ENCODE results near the gene AK5. TPM values are rescaled to one million over a fixed set of nuclear protein-coding genes. Genes with fewer than 3 reads are reported as not detected.

The AK5 gene
- total RNA-seq (2014; rRNA removed; shearing (Covaris generic); ENCODE audit: low replicate concordance) = 27.7 and 28.7 TPM in 2 replicates

GRCh38 chr1:77281491-77282186 lies at the start of gene AK5:
Gene AK5, plus strand, starts transcription at chr1:77282019. Its CDS starts 295 bp downstream, at chr1:77282314.
- in situ Hi-C loops (cut with HindIII; ENCODE audit: low pct_unique_long_range_greater_than_20kb, low sequenced_read_pairs) = no loop called here
- DNase-seq (ENCODE audit: low read depth) = peak; percentile 60

GRCh38 chr1:77232829-77233228 lies 49.0 kb upstream of the AK5 start:
- DNase-seq (ENCODE audit: low read depth) = no peak
- in situ Hi-C loops (cut with HindIII; ENCODE audit: low pct_unique_long_range_greater_than_20kb, low sequenced_read_pairs) = no loop called here

- in situ Hi-C loops (cut with HindIII; ENCODE audit: low pct_unique_long_range_greater_than_20kb, low sequenced_read_pairs) = no loop called here
- DNase-seq (ENCODE audit: low read depth) = no peak
Observed at GRCh38 chr1:77234096-77234495, 47.7 kb upstream of the AK5 start.

- in situ Hi-C loops (cut with HindIII; ENCODE audit: low pct_unique_long_range_greater_than_20kb, low sequenced_read_pairs) = no loop called here
- no peak for DNase-seq (ENCODE audit: low read depth)
Observed at GRCh38 chr1:77234943-77235342, 46.9 kb upstream of the AK5 start.

- no peak for DNase-seq (ENCODE audit: low read depth)
- in situ Hi-C loops (cut with HindIII; ENCODE audit: low pct_unique_long_range_greater_than_20kb, low sequenced_read_pairs) = no loop called here
Observed at GRCh38 chr1:77238462-77238861, 43.4 kb upstream of the AK5 start.

GRCh38 chr1:77239311-77239710 lies 42.5 kb upstream of the AK5 start:
- in situ Hi-C loops (cut with HindIII; ENCODE audit: low pct_unique_long_range_greater_than_20kb, low sequenced_read_pairs) = no loop called here
- DNase-seq (ENCODE audit: low read depth) = no peak

- no peak for DNase-seq (ENCODE audit: low read depth)
- in situ Hi-C loops (cut with HindIII; ENCODE audit: low pct_unique_long_range_greater_than_20kb, low sequenced_read_pairs) = no loop called here
Observed at GRCh38 chr1:77245830-77246229, 36.0 kb upstream of the AK5 start.

- in situ Hi-C loops (cut with HindIII; ENCODE audit: low pct_unique_long_range_greater_than_20kb, low sequenced_read_pairs) = no loop called here
- DNase-seq (ENCODE audit: low read depth) = no peak
Observed at GRCh38 chr1:77250126-77250525, 31.7 kb upstream of the AK5 start.

GRCh38 chr1:77253211-77253610 lies 28.6 kb upstream of the AK5 start:
- in situ Hi-C loops (cut with HindIII; ENCODE audit: low pct_unique_long_range_greater_than_20kb, low sequenced_read_pairs) = no loop called here
- no peak for DNase-seq (ENCODE audit: low read depth)

GRCh38 chr1:77263708-77264107 lies 18.1 kb upstream of the AK5 start:
- no peak for DNase-seq (ENCODE audit: low read depth)
- in situ Hi-C loops (cut with HindIII; ENCODE audit: low pct_unique_long_range_greater_than_20kb, low sequenced_read_pairs) = no loop called here

- in situ Hi-C loops (cut with HindIII; ENCODE audit: low pct_unique_long_range_greater_than_20kb, low sequenced_read_pairs) = no loop called here
- DNase-seq (ENCODE audit: low read depth) = no peak
Observed at GRCh38 chr1:77265180-77265579, 16.6 kb upstream of the AK5 start.

- in situ Hi-C loops (cut with HindIII; ENCODE audit: low pct_unique_long_range_greater_than_20kb, low sequenced_read_pairs) = no loop called here
Observed at GRCh38 chr1:77267035-77267434, 14.8 kb upstream of the AK5 start.

GRCh38 chr1:77271852-77272580 lies 9.8 kb upstream of the AK5 start:
- peak; percentile 10 for DNase-seq (ENCODE audit: low read depth)

More at GRCh38 chr1:77267035-77267434, 14.8 kb upstream of the AK5 start:
- no peak for DNase-seq (ENCODE audit: low read depth)

GRCh38 chr1:77273891-77274290 lies 7.9 kb upstream of the AK5 start:
- in situ Hi-C loops (cut with HindIII; ENCODE audit: low pct_unique_long_range_greater_than_20kb, low sequenced_read_pairs) = no loop called here
- no peak for DNase-seq (ENCODE audit: low read depth)

More at GRCh38 chr1:77271852-77272580, 9.8 kb upstream of the AK5 start:
- in situ Hi-C loops (cut with HindIII; ENCODE audit: low pct_unique_long_range_greater_than_20kb, low sequenced_read_pairs) = no loop called here

GRCh38 chr1:77275194-77275593 lies 6.6 kb upstream of the AK5 start:
- DNase-seq (ENCODE audit: low read depth) = no peak
- in situ Hi-C loops (cut with HindIII; ENCODE audit: low pct_unique_long_range_greater_than_20kb, low sequenced_read_pairs) = no loop called here

- no peak for DNase-seq (ENCODE audit: low read depth)
- in situ Hi-C loops (cut with HindIII; ENCODE audit: low pct_unique_long_range_greater_than_20kb, low sequenced_read_pairs) = no loop called here
Observed at GRCh38 chr1:77276941-77277340, 4.9 kb upstream of the AK5 start.

- no peak for DNase-seq (ENCODE audit: low read depth)
- in situ Hi-C loops (cut with HindIII; ENCODE audit: low pct_unique_long_range_greater_than_20kb, low sequenced_read_pairs) = no loop called here
Observed at GRCh38 chr1:77279929-77280328, 1.9 kb upstream of the AK5 start.

GRCh38 chr1:77280962-77281361 lies 857 bp upstream of the AK5 start:
- in situ Hi-C loops (cut with HindIII; ENCODE audit: low pct_unique_long_range_greater_than_20kb, low sequenced_read_pairs) = no loop called here
- no peak for DNase-seq (ENCODE audit: low read depth)

GRCh38 chr1:77282187-77282865 lies 507 bp downstream of the AK5 start:
- peak; percentile 43 for DNase-seq (ENCODE audit: low read depth)
- in situ Hi-C loops (cut with HindIII; ENCODE audit: low pct_unique_long_range_greater_than_20kb, low sequenced_read_pairs) = no loop called here
